HL-60/S4 treated with phorbol 12-myristate 13-acetate at 8.2 ng/mL for 4 days and 3 days (cell line): Measurements from ENCODE around the gene MRPS18A.

ENCODE experiments used
- in situ Hi-C: fragments of 300-500 bp; cut with MboI; formaldehyde crosslinking; loops from 2 replicates; pipeline ENCODE4 v1.15.0; 2022; ENCODE audit warnings: low sequenced_read_pairs

The MRPS18A gene

DNA sequence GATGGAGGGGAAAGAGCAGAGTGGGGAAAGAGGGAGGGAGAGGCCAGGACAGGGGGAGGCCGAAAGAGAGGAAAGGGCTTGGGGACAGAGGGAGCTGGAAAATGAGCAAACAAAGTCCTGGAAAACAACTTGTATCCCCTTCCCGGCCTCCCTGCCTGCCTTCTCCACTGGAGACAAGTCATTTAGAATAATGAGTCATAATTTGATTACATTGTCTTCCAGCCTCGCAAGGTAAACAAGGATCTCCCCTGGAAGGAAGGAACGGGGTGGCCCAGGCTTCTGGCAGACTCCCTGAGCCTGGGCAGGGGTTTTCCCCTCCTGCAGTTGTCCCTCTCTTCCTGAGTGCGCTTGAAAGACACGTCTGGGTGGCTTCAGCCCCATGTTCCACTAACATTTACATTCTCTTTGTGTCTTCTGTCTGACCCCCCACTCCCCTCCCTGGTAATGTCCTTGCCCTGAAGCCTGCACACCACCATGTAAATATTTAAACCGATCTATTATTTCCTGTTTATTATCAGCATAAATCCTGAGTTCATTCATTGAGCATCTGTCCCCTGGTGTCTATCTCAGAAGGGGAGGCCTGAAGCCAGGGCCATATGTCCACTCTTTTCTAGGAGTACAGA lies 12.1 kb upstream of the MRPS18A start:
- in situ Hi-C loops: no loop called here

DNA sequence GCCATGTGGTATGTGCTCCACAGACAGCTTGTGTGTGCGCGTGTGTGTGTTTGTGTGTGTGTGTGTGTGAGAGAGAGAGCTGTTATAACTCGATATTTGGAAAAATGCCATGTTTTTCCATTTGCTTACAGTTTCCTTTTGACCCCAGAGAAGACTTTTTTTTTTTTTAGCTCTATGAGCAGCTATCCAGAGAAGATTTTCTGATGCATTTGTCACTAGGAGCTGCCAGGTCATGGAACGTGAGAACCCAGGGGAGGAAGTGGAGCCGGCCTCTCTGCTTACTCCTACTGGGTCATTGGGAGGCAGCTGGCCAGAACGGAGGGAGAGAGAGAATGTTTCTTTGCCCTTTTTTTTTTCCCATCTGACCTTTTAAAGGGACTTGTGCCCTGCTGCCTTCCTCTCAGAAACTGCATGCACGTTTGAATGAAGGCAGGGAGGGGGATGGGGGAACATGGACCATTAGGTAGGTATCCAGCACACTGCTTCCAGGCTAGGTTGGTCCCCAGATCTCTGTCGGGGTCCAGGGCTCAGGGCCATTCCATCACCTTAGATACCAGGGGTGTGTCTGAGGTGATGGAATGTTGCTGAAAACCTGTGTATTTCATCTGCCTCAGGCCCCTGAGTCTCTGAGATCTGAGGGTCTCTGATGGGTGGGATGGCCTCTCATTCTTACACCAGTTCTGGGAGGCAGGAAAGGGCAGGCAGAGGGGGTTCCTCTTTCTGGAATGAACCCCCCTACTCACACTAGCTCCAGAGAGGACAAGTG lies 11.2 kb upstream of the MRPS18A start:
- in situ Hi-C loops: no loop called here

DNA sequence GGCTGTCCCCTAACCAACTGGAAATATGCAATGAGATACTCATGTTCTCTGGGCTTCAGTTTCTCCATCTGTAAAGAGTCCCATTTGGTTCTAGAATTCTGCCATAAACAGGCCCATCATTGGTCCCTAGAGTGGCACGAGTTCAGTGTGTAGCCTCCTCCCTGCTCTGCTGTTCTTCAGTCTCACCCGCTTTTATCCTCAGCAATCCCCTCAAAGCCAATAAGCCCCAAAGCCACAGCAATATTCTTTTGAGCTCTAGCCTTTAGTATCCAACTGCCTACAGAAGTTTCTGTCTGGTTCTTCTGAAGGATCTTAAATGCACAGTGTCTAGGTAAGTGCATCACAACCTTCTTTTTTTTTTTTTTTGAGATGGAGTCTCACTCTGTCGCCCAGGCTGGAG lies 9.8 kb upstream of the MRPS18A start:
- in situ Hi-C loops: no loop called here

DNA sequence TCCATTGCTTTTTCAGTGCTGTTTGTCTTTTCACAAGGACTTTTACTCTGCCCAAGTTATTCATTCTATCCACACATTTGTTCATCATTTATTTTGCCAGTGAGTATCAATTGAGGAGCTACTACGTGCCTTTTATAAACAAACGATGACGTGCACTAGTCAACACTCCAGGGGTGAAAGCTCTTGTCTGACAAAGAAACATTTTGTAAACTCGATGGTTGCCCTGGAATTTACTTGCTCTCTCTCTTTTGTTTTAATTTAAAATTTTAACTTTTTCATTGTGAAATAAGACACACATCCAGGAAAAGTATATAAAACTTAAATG lies 8.3 kb upstream of the MRPS18A start:
- in situ Hi-C loops: no loop called here

DNA sequence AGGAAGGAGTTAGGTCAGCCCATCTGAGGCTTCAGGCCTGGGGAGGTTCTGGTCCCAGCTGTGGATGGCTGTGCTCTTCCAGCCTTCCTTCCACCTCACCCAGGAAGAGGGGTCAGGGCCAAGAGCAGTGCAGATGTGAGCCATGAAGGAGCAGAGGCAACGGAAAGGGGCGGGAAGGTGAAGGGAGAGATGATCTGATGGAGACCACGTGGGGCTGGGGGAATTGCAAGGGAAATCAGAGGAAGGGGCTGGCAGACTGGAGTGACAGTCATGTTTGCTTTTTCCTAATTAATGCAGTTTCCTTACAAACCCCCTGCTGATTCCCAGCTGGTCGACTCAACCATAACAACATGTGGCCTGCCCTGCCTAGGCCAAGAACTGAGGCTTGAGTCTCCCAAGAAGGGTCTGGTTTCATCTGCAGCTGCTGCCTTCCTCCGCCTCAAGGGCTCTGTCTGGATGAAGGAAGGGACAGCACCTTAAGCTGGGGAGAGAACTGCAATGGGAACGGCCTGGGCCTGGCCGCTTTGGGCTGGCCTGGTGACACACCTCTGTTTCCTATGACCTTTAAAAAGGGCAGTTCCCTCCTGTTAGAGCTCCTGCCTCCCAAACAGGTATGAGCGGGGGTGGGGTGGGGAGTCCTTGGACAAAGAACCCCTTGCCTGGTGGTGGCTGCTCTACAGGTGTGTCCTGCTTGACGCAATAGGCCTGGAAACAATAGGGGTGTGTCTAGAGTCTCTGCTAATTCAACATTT lies 7.8 kb upstream of the MRPS18A start:
- in situ Hi-C loops: no loop called here

DNA sequence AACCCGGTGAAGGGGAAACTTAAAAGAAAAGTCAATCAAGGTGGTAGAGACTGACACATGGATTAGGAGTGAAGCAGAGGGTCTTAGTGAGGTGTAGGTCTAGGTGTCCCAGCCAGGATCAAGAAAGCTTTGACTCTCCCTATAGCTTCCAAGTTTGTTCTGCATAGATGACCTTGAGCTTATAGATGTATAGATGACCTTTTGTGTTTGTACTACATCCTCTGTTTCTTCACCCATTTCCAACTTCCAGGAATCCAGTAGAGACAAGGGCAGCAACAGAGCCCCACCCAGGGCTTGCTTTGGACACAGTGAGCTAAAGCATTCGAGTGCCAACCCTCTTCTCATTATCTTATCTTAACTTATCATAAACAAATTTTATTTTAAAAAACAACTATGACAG lies 1.8 kb upstream of the MRPS18A start:
- in situ Hi-C loops: no loop called here

DNA sequence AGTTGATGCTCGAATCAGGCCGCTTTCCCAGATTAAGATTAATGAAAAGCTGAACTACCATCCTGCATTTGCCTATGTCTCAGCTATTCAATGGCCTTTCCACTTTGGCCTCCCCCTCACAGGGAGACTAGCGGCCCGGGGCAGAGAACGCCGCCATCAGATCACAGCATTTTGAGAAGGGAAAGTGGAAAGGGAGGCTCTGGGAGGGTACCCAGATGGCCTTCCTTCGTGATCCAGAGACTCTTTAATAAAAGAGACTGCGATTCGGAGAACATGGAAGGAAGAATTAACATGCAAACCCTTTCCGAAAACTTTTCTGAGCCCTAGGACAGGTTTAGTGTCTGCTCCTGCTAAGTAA lies 533 bp downstream of the MRPS18A start:
- in situ Hi-C loops: no loop called here

DNA sequence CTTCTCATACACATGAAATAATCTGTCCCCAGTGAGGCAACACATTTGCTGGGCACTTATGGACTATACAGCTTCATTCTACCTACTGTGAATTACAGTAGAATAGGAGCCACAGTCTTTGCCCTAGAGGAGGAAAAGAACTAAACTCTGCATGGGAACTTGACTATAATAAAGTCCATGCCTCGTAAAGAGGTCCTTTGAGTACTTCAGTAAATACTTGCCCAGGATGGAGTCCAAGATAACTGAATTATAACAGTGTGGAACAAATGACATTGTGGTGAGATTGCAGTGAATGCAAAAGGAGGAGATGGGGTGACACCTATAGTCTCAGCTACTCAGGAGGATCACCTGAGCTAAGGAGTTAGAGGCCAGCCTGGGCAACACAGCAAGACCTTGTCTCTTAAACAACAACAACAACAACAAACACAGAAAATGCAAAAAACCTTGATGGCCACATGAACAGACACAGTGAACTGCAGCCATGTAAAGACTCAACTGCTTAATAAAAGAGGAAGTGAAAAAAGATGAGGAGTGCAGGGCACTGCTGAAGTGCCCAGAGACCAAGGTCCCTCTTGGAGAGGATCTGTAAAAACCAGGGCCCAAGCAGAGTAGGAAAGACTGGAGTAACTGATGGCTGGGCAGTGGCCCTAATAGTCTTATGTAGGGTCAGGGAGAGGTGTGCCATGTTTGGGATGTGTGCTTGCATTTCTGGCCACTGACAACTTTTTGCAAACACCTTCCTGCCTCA lies 3.7 kb downstream of the MRPS18A start:
- in situ Hi-C loops: no loop called here

DNA sequence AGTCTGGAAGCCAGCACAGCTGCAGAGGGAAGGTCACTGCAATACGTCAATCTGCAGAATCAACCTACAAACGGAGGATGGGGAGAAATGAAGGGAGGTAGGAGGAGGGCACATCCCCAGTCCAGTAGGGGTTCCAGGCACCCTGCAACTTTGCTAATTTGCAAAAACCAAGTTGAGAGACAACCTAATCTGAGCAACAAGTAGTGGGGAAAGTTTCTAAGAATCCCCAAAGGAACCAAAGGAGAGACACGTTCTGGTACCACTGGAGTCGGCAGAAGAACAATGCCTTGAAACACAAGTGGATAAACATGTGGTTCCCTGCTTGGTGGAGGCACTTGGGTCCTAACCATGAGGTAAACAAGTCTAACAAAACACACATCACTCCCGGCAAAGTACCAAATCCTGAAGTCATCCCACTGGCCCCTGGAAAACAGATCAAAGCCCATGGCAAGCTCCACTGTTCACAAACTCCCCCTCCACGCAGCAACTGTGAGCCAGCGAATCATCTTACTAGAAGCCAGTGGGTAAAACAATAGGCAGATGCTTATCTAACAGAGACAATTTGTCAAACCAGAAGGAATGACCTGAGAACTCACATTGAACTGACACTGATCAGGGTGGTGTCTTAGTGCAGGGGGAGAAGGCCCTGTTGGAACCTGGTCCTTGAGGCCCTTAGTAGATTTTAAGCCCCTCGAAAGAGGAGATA lies 4.7 kb downstream of the MRPS18A start:
- in situ Hi-C loops: no loop called here

DNA sequence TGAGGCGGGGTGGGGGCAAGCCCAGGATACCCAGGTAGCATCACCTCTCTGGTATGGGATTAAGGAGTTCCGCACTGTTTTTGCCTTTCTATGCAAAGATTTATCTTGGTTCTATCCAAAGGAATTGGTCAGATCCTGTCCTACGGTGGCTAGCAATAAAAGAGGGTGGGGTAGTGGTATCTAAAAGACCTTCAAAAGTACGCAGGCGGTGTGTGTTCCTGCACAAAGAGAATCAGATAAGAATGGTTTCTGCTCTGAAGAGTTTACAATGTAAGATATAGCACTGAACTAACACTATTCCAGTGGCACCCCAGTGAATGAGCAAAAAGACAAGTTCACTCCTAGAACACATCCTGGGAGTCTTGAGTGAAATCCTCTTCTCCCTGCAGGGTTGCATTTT lies 6.3 kb downstream of the MRPS18A start:
- in situ Hi-C loops: no loop called here

DNA sequence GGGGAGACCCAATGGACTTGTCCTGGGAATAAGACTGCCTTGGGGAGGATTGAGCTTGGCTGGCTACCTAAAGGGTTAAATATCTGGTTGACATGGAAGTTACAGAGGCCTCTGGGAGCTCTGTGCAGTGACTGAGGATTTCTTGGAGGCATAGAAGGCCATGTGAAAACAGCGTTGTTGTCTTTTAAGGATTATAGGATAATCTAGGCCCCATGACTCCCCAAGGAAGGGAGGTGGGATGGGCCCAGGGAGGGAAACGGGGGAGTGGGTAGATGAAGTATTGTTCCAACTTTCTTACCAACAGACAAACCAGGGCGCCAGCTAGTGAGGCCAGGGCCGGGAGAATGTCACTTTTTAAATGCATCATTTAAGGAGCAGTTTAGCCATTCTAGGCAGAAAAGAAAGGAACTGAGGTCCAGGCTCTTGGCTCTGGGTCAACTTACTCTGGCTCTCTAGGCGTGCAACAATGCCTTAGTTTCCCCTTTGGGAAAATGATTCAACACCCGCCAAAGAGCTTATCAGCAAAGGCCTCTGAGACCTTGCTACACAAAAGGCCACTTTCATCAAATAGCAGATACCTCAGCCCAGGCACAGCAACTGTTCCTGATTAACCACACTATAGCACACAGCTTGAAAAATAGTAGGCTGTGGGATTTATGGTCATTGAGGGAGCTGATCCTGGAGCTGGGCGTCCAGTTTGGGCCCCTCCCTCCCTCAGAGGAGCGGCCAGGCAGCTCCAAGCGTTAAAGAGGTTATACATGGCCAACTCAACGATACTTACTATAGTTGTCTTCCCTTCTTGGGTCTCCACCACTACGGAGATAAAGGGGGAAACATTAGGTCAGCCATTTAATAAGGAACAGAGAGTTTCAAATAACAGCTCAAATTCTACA lies 7.0 kb downstream of the MRPS18A start:
- in situ Hi-C loops: no loop called here

DNA sequence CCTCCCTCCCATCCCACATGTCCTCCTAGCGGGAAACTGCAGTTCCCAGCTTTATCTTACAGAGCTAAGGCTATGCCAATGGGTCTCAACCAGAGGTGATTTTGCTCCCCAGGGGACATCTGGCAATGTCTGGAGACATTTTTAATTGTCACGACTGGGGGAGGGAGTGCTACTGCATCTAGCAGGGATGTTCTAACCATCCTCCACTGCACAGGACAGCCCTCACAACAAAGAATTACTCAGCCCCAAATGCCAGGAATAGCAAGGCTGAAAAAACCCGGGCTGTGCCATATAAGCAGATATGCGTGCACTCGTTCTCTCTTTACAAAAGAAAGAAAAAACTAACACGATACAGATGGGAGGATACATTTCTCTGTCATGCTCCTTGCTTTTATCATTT lies 8.5 kb downstream of the MRPS18A start:
- in situ Hi-C loops: no loop called here

DNA sequence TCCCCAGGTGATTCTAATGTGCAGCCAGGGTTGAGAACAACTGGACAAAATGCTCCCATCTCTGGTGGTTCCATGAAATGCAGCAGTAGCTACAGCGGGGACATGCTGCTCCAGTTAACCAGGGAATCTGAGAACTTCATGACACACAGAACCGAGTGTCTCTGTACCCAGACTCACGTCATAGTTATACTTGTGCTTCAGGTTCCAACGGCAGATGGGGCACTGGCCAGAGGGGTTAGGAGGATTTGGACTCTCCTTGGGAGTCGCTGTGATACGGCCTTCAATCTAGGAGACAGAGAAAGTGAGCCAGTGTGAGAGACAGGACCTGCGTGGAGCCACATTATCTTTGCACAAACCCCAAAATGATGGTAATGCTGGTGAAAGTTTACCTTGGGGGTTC lies 9.2 kb downstream of the MRPS18A start:
- in situ Hi-C loops: no loop called here

DNA sequence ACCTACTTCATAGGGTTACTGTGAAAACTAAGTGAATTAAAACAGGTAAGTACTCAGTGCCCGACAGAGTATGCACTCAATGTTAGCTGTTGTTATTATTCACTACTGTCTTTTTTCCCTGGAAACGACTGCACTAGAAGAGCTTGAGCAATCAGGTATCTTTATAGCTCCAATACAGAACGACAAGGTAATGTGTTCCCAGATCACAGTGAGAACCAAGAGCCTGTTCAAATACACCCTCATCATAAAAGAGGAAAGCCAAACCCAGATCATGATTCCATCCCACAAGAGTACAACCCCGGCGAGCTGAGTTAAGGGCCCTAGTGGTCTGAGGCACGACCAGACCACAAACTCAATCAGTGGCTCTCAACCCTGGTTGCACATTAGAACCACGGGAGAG lies 9.8 kb downstream of the MRPS18A start:
- in situ Hi-C loops: no loop called here

DNA sequence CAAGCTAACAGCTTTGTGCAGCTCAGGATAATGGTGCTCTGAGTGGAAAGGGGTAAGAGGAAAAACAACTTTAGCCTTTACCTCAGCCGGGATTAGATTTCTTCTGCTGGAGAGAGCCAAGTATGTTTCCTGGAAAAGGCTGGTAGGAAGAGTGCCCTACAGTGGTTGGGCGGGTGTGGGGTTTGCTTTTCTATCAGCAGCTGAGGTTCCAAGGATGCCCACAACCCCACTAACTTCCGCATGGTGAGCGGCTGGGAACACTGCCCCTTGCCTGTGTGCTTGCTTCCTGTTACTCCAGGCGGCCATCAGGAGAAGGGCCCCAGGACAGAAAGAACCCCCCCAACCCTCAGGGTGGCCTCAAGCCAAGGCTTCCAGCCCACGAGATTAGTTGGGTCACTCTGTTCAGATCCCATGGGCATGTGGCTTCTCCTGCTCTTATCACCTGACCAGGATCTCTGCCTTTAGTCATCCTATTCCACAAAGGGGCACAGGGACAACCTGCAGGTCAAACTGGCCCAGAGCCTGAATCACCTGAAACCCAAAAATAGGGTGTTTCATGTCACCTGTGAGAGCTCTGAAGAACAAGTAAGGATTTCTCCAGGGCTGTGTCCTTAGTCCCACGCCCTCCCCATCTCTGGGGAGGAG lies 10.5 kb downstream of the MRPS18A start:
- in situ Hi-C loops: no loop called here

DNA sequence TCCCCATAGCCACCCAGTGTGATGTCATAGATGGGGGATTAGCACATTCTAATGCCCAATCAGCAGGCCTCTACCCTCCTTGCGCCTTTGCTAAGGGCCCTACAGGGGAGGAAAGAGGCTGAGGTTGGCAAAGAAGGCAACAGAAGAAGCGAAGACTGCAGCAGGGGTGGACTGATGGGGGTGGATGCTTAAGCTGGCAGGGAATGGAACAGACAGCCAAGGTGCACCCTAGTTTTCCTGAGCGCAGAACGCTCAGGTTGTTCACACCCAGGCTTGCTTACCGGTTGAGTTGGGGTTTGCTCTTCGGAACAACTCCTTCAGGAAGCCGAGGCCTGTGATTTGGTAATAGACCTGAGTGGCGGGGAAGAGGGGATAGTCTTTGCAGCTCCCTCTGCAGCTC lies 12.7 kb downstream of the MRPS18A start:
- in situ Hi-C loops: no loop called here

DNA sequence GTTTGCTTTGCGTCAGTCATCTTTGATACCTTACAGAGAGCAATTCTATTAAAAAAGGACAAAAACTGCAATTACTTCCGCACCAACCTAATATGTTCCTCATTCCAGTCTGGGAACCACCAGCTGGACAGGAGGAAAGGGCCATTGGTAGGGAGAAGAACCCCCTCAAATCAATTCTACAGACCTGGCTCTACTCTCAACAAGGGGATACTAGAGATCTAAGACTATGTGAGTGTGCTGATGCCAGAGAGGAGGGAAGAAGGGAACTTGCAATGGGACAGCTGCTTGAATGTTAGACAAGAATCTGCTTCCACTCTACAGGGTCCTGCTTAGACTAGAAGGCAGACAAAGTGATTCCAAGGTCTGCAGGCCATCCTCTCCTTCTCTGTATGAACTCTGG lies 13.3 kb downstream of the MRPS18A start:
- in situ Hi-C loops: no loop called here

DNA sequence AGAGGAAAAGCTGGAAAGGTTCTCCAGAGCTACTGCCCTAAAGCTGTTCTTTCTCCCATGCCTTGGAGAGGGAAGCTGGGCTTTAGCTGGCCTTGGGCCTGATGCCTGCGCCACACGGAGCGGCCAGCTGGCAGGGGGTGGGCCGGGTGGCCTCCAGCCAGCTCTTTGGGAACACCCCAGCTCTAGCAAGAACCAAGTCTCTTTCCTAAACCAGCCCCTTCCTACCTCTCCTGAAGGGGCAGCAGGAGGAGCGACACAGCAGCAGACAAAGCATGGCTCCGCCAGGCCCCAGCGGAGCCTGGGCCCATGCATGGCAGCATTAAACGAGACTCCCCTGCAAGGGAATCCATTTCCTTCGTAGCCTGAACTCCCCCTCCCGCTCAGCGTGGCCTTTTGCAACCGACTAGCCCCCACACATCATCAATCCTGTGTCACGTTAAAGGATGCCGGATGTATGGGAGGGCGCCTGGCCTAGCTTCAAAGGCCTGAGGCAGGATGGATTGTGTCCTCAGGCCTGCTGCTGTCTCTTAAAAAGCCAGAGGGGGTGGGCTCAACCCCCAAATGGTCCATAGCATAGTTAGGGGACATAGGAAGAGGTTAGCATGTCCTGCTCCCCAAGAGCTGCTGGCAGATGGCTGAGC lies 14.0 kb downstream of the MRPS18A start:
- in situ Hi-C loops: no loop called here
